IMR-90 (cell line): ENCODE measurements around the gene TCF19. TPM values are rescaled to one million over a fixed set of nuclear protein-coding genes. Genes with fewer than 3 reads are reported as not detected.
A peak's percentile ranks its signal among the peaks of the same experiment; 100 is the strongest.

Source experiments
- ATAC-seq: fragments of 200-7000 bp; cut with Tn5 transposase; 2 replicates; pipeline ENCODE4 v1.9.1; 2020; ENCODE audit warnings: low read depth, mild to moderate bottlenecking, moderate library complexity
- BruUV-seq: library from RNA; stranded (reverse); fragments of 400-500 nt; replicated peaks from 2 replicates; lab custom pipeline; 2021; lab: Mats Ljungman, UMichigan
- CTCF ChIA-PET: fragments of 300-600 bp; formaldehyde crosslinking; extraction: SDS; loops from one replicate; lab custom pipeline; 2021; ENCODE audit warnings: antibody characterized with exemption; lab: Yijun Ruan, JAX
- POLR2A ChIA-PET: fragments of 300-600 bp; sonication (Branson Sonifier 250); formaldehyde crosslinking; loops from one replicate; lab custom pipeline; 2022; ENCODE audit warnings: antibody characterized with exemption; ENCODE audit not compliant: unreplicated experiment; lab: Charles Lee
- DNase-seq: peaks from one replicate; pipeline ENCODE4 v3.0.0; 2013
- H2AFZ ChIP-seq: replicated peaks from 2 replicates; pipeline ENCODE3; 2013; ENCODE audit warnings: low read length, mild to moderate bottlenecking; ENCODE audit not compliant: poor library complexity
- H2AK5ac ChIP-seq: 2 replicates; pipeline ENCODE4 v1.6.1; 2013; ENCODE audit warnings: low read depth, low read length, inconsistent platforms
- H2AK9ac ChIP-seq: replicated peaks from 2 replicates; pipeline ENCODE3; 2013; ENCODE audit warnings: mild to moderate bottlenecking, low read depth, low read length, moderate library complexity; ENCODE audit not compliant: poor library complexity
- H2BK120ac ChIP-seq: 2 replicates; pipeline ENCODE4 v1.6.1; 2013; ENCODE audit warnings: low read depth, low read length, inconsistent platforms
- H2BK15ac ChIP-seq: 3 replicates; pipeline ENCODE4 v1.6.1; 2013; ENCODE audit warnings: low read depth, low read length, inconsistent platforms
- H2BK20ac ChIP-seq: 2 replicates; pipeline ENCODE4 v1.6.1; 2013; ENCODE audit warnings: low read depth, mild to moderate bottlenecking, inconsistent platforms, low read length, moderate library complexity
- H2BK5ac ChIP-seq: 2 replicates; pipeline ENCODE4 v1.6.1; 2013; ENCODE audit warnings: mild to moderate bottlenecking, low read depth, low read length, inconsistent platforms; ENCODE audit not compliant: poor library complexity, severe bottlenecking
- H3K14ac ChIP-seq: replicated peaks from 2 replicates; pipeline ENCODE4 v1.6.1; 2013; ENCODE audit warnings: low read depth, low read length, inconsistent platforms
- H3K18ac ChIP-seq: 2 replicates; pipeline ENCODE4 v1.6.1; 2013; ENCODE audit warnings: low read depth, low read length, control low read depth
- H3K23ac ChIP-seq: 2 replicates; pipeline ENCODE4 v1.6.1; 2013; ENCODE audit warnings: low read depth, low read length, inconsistent platforms
- H3K27ac ChIP-seq: 2 replicates; pipeline ENCODE4 v1.5.1; 2013; ENCODE audit warnings: mild to moderate bottlenecking, control low read depth, low read length; ENCODE audit not compliant: insufficient read depth
- H3K27me3 ChIP-seq: 2 replicates; pipeline ENCODE4 v1.6.1; 2013; ENCODE audit warnings: low read length; ENCODE audit not compliant: control insufficient read depth, insufficient read depth
- H3K36me3 ChIP-seq: 2 replicates; pipeline ENCODE4 v1.6.1; 2013; ENCODE audit warnings: low read length, mixed read lengths; ENCODE audit not compliant: control insufficient read depth, insufficient read depth
- H3K4ac ChIP-seq: 2 replicates; pipeline ENCODE4 v1.6.1; 2013; ENCODE audit warnings: low read depth, low read length, inconsistent platforms
- H3K4me1 ChIP-seq: 2 replicates; pipeline ENCODE4 v1.6.1; 2013; ENCODE audit warnings: low read length, mixed read lengths; ENCODE audit not compliant: control insufficient read depth, insufficient read depth
- H3K4me2 ChIP-seq: 2 replicates; pipeline ENCODE4 v1.6.1; 2013; ENCODE audit warnings: low read depth, mild to moderate bottlenecking, control low read depth, low read length, moderate library complexity
- H3K4me3 ChIP-seq: 2 replicates; pipeline ENCODE4 v1.5.1; 2013; ENCODE audit warnings: low read depth, mild to moderate bottlenecking, control low read depth, low read length, moderate library complexity; ENCODE audit not compliant: insufficient read depth
- H3K56ac ChIP-seq: 2 replicates; pipeline ENCODE4 v1.6.1; 2013; ENCODE audit warnings: low read length, inconsistent platforms; ENCODE audit not compliant: insufficient read depth; ENCODE audit errors: extremely low read depth
- H3K79me1 ChIP-seq, 2 experiments: 2 replicates each; pipeline ENCODE4 v1.6.1; 2013; ENCODE audit warnings: low read length in 2 of 2, inconsistent platforms in 1 of 2, low read depth in 1 of 2
- H3K9ac ChIP-seq: 2 replicates; pipeline ENCODE4 v1.6.1; 2013; ENCODE audit warnings: low read depth, low read length, control low read depth
- H3K9me1 ChIP-seq: 2 replicates; pipeline ENCODE4 v1.6.1; 2013; ENCODE audit warnings: low read length, inconsistent platforms; ENCODE audit not compliant: insufficient read depth
- H3K9me3 ChIP-seq: 2 replicates; pipeline ENCODE4 v1.6.1; 2013; ENCODE audit warnings: low read length; ENCODE audit not compliant: control insufficient read depth, insufficient read depth
- H4K20me1 ChIP-seq: 2 replicates; pipeline ENCODE4 v1.6.1; 2013; ENCODE audit warnings: low read length, inconsistent platforms; ENCODE audit not compliant: insufficient read depth
- H4K5ac ChIP-seq: 2 replicates; pipeline ENCODE4 v1.6.1; 2013; ENCODE audit warnings: mild to moderate bottlenecking, low read depth, low read length, control low read depth
- H4K8ac ChIP-seq, 2 experiments: 2 replicates each; pipeline ENCODE4 v1.6.1; 2013; ENCODE audit warnings: low read depth in 2 of 2, low read length in 2 of 2, control low read depth in 1 of 2, inconsistent platforms in 1 of 2
- H4K91ac ChIP-seq: 2 replicates; pipeline ENCODE4 v1.6.1; 2013; ENCODE audit warnings: low read depth, low read length, inconsistent platforms; ENCODE audit not compliant: insufficient read depth
- CTCF ChIP-seq: conservative IDR thresholded peaks from 2 replicates; pipeline ENCODE4 v1.5.1; 2012; ENCODE audit warnings: mild to moderate bottlenecking, low read depth, low read length, improper control_type of control experiment
- ELK1 ChIP-seq: fragments of 150-350 bp; IDR thresholded peaks from 2 replicates; pipeline ENCODE4 v1.6.1; 2016; ENCODE audit warnings: low read depth, mild to moderate bottlenecking, low read length, moderate library complexity, borderline replicate concordance
- RAD21 ChIP-seq: IDR thresholded peaks from 2 replicates; pipeline ENCODE4 v1.6.1; 2012; ENCODE audit warnings: low read length, improper control_type of control experiment
- WGBS, 2 experiments: methylation state at CpG; one replicate each; pipeline versions ENCODE4 v1.1.5 to v1.1.7; 2013; ENCODE audit warnings: missing lambda C conversion rate in 2 of 2; ENCODE audit not compliant: insufficient read length in 1 of 2; ENCODE audit errors: extremely low coverage in 2 of 2; 5-methylcytosine and 5-hydroxymethylcytosine counted together
- dilution Hi-C: fragments of 300-500 bp; cut with HindIII; formaldehyde crosslinking; loops from one replicate; pipeline ENCODE4 v1.14.3; 2018; ENCODE audit warnings: low sequenced_read_pairs; ENCODE audit not compliant: unreplicated experiment
- in situ Hi-C: fragments of 300-500 bp; cut with MboI; formaldehyde crosslinking; loops from 3 replicates; pipeline ENCODE4 v1.14.3; 2019; ENCODE audit warnings: low sequenced_read_pairs, inconsistent platforms, mixed read lengths
- intact Hi-C: fragments of 100-400 bp; cut with micrococcal nuclease; formaldehyde crosslinking; loops from 2 replicates; pipeline ENCODE4 v1.10.0; 2022
- polyA plus RNA-seq, 3 experiments: library from polyadenylated mRNA; depleted of rRNA; stranded (reverse); fragments of >200 nt; gene quantifications; 2 replicates each; pipeline ENCODE4 v1.2.3, GENCODE V29; 2012; ENCODE audit warnings: low replicate concordance in 1 of 3
- total RNA-seq: library from RNA; depleted of rRNA; stranded (reverse); fragments of >200 nt; gene quantifications from 2 replicates; pipeline ENCODE4 v1.2.3, GENCODE V29; 2012

The TCF19 gene
- total and polyA plus RNA-seq, 2 of the 4 experiments (the other 2 are of a cell fraction), result 13.1 to 14.2 TPM

GRCh38 chr6:31114970-31115849, 43.2 kb upstream of the TCF19 start:
- peak overlapping the region; percentile 93 for H4K91ac ChIP-seq
- H4K8ac ChIP-seq, result peak overlapping the region; percentile 84 to 85
- H3K56ac ChIP-seq, result no peak overlapping the region
- H4K5ac ChIP-seq, result peak overlapping the region; percentile 47
- peak overlapping the region; percentile 82 for H3K4ac ChIP-seq
- DNase-seq (peak; percentile 42), ATAC-seq (peak; percentile 16; the same call in 1 of the 2 replicates)
- H3K36me3 ChIP-seq, result no peaks in the 10 kb centered on the region
- POLR2A ChIA-PET, result no interaction called here
- intact Hi-C loops (no loop called here), dilution Hi-C loops (no loop called here), in situ Hi-C loops (no loop called here)
- no peak for TF ChIP-seq ELK1
- peak; percentile 32 for TF ChIP-seq CTCF
- TF ChIP-seq RAD21, result peak; percentile 32; the same call in 1 of the 2 replicates
- H3K79me1 ChIP-seq, result peaks cover 0 to 9% of the 10 kb centered on the region in 2 experiments; a peak in 2 of 4 replicates
- 72% methylated on average over 7 of the region's 9 CpGs; no CpG with 5 or more reads in 1 of the 2 experiments for WGBS, 2 experiments
- peak overlapping the region; percentile 80 for H3K14ac ChIP-seq
- H3K9me1 ChIP-seq, result peaks cover 15% of the 10 kb centered on the region
- peaks cover 14% of the 10 kb centered on the region for H3K27me3 ChIP-seq
- H2BK120ac ChIP-seq, result peak overlapping the region; percentile 87
- CTCF ChIA-PET, result interaction anchor here (0.7 to 3.4 kb wide), 6 partner anchors 12 to 77 kb away, joined by 3 to 10 read pairs (median 3); no protein-coding TSS in a partner anchor
- H2AK5ac ChIP-seq, result peak overlapping the region; percentile 89
- H3K9me3 ChIP-seq, result no peaks in the 10 kb centered on the region
- H3K4me3 ChIP-seq, result no peak overlapping the region
- peak overlapping the region; percentile 46 for H3K18ac ChIP-seq
- H2AFZ ChIP-seq, result peak overlapping the region; percentile 82
- no TSS peak for BruUV-seq
- peak overlapping the region; percentile 60; the same call in 1 of the 2 replicates for H3K23ac ChIP-seq
- peak overlapping the region; percentile 82 for H2BK20ac ChIP-seq
- H3K27ac ChIP-seq, result peak overlapping the region; percentile 29
- H2BK5ac ChIP-seq, result peak overlapping the region; percentile 34
- H3K4me2 ChIP-seq, result peak overlapping the region; percentile 3
- H2AK9ac ChIP-seq, result peak overlapping the region; percentile 86
- peak overlapping the region; percentile 78; the same call in 2 of the 3 replicates for H2BK15ac ChIP-seq
- peak overlapping the region; percentile 19; the same call in 1 of the 2 replicates for H3K9ac ChIP-seq
- H3K4me1 ChIP-seq, result peaks cover 11% of the 10 kb centered on the region
- H4K20me1 ChIP-seq, result no peaks in the 10 kb centered on the region
